ENCODE results near the gene KRT4. TPM values are rescaled to one million over a fixed set of nuclear protein-coding genes. Genes with fewer than 3 reads are reported as not detected.

Gene KRT4
- polyA plus RNA-seq (2013, experiment 1 of 2) = not detected
- not detected for polyA plus RNA-seq (2013, experiment 2 of 2)

GRCh38 chr12:52813885-52814709 is at the start of gene KRT4:
Gene KRT4 (minus strand): TSS chr12:52814116. CDS start chr12:52814058, 58 bp downstream.
- Histone ChIP-seq H3K4ac (ENCODE audit: low read length) (no peak within 1 kb of the TSS), H3K36me3 (replicated peaks in 1 of 2; ENCODE audit: control insufficient read depth in 2 of 2, insufficient read depth in 2 of 2, low read length in 2 of 2) (no peaks in the 10 kb centered on the region), H2AFZ (ENCODE audit: low read length) (no peak within 1 kb of the TSS), H3K4me2 (ENCODE audit: insufficient read depth, low read length, poor library complexity, severe bottlenecking) (no peak within 1 kb of the TSS), H3K4me1 (ENCODE audit: control insufficient read depth in 2 of 2, insufficient read depth in 1 of 2, low read depth in 1 of 2, low read length in 2 of 2) (peaks cover 0 to 10% of the 10 kb centered on the region in 2 donors), H2BK12ac (ENCODE audit: low read length) (no peak within 1 kb of the TSS), H3K9me3 (replicated peaks in 1 of 2; ENCODE audit: control insufficient read depth in 2 of 2, insufficient read depth in 1 of 2, low read depth in 1 of 2, low read length in 2 of 2) (no peaks in the 10 kb centered on the region), H3K18ac (ENCODE audit: low read length) (peak within 1 kb of the TSS; percentile 15), H3K27me3 (ENCODE audit: control insufficient read depth in 3 of 3, insufficient read depth in 3 of 3, low read depth in 1 of 3, low read length in 3 of 3) (peaks cover 0 to 8% (median 0%) of the 10 kb centered on the region in 3 experiments), H2AK5ac (ENCODE audit: low read depth, low read length) (peak within 1 kb of the TSS; percentile 45), H3K23ac (ENCODE audit: low read depth, low read length, poor library complexity) (no peak within 1 kb of the TSS), H3K27ac (replicated peaks; ENCODE audit: low read length) (no peak within 1 kb of the TSS), H3K4me3 (ENCODE audit: low read length in 2 of 2) (no peak within 1 kb of the TSS), H2BK5ac (ENCODE audit: low read length) (no peak within 1 kb of the TSS), H4K91ac (ENCODE audit: low read depth, low read length, poor library complexity) (no peak within 1 kb of the TSS), H3K14ac (ENCODE audit: low read length) (no peak within 1 kb of the TSS), H3K79me1 (ENCODE audit: low read depth, low read length) (no peaks in the 10 kb centered on the region), H2BK15ac (ENCODE audit: low read length) (peak within 1 kb of the TSS; percentile 34), H4K8ac (ENCODE audit: low read depth, low read length) (no peak within 1 kb of the TSS), H3K9ac (ENCODE audit: low read depth, low read length, poor library complexity) (no peak within 1 kb of the TSS), H2BK120ac (ENCODE audit: low read depth, low read length) (no peak within 1 kb of the TSS)
- WGBS, 2 donors (ENCODE audit: extremely low coverage in 2 of 2, insufficient read length in 2 of 2, insufficient replicate concordance in 1 of 2) = no CpG with 5 or more reads among the region's 15 CpGs
- no peak for DNase-seq (ENCODE audit: low spot score)

- H2BK15ac ChIP-seq (ENCODE audit: low read length) = peak overlapping the region; percentile 6
- H3K4me2 ChIP-seq (ENCODE audit: insufficient read depth, low read length, poor library complexity, severe bottlenecking) = no peak overlapping the region
- no peak overlapping the region for H3K14ac ChIP-seq (ENCODE audit: low read length)
- H3K79me1 ChIP-seq (ENCODE audit: low read depth, low read length) = no peaks in the 10 kb centered on the region
- H2AFZ ChIP-seq (ENCODE audit: low read length) = no peak overlapping the region
- no peak overlapping the region for H3K9ac ChIP-seq (ENCODE audit: low read depth, low read length, poor library complexity)
- H2BK120ac ChIP-seq (ENCODE audit: low read depth, low read length) = no peak overlapping the region
- H3K4ac ChIP-seq (ENCODE audit: low read length) = no peak overlapping the region
- no CpG with 5 or more reads among the region's 2 CpGs for WGBS, 2 donors (ENCODE audit: extremely low coverage in 2 of 2, insufficient read length in 2 of 2, insufficient replicate concordance in 1 of 2)
- no peak overlapping the region for H2AK5ac ChIP-seq (ENCODE audit: low read depth, low read length)
- H3K4me1 ChIP-seq (ENCODE audit: control insufficient read depth in 2 of 2, insufficient read depth in 1 of 2, low read depth in 1 of 2, low read length in 2 of 2) = peaks cover 0 to 3% of the 10 kb centered on the region in 2 donors
- H3K23ac ChIP-seq (ENCODE audit: low read depth, low read length, poor library complexity) = no peak overlapping the region
- H3K27me3 ChIP-seq (ENCODE audit: control insufficient read depth in 3 of 3, insufficient read depth in 3 of 3, low read depth in 1 of 3, low read length in 3 of 3) = no peaks in the 10 kb centered on the region
- H3K36me3 ChIP-seq (replicated peaks in 1 of 2; ENCODE audit: control insufficient read depth in 2 of 2, insufficient read depth in 2 of 2, low read length in 2 of 2) = no peaks in the 10 kb centered on the region
- H3K18ac ChIP-seq (ENCODE audit: low read length) = peak overlapping the region; percentile 18
- no peak overlapping the region for H2BK5ac ChIP-seq (ENCODE audit: low read length)
- no peaks in the 10 kb centered on the region for H3K9me3 ChIP-seq (replicated peaks in 1 of 2; ENCODE audit: control insufficient read depth in 2 of 2, insufficient read depth in 1 of 2, low read depth in 1 of 2, low read length in 2 of 2)
- no peak overlapping the region for H2BK12ac ChIP-seq (ENCODE audit: low read length)
- H3K27ac ChIP-seq (replicated peaks; ENCODE audit: low read length) = no peak overlapping the region
- H4K91ac ChIP-seq (ENCODE audit: low read depth, low read length, poor library complexity) = no peak overlapping the region
- no peak for DNase-seq (ENCODE audit: low spot score)
- no peak overlapping the region for H4K8ac ChIP-seq (ENCODE audit: low read depth, low read length)
- H3K4me3 ChIP-seq (ENCODE audit: low read length in 2 of 2) = no peak overlapping the region
Measured at GRCh38 chr12:52862023-52862422, 48.1 kb upstream of the KRT4 start.

- H2AK5ac ChIP-seq (ENCODE audit: low read depth, low read length) = no peak overlapping the region
- H3K4me1 ChIP-seq (ENCODE audit: control insufficient read depth in 2 of 2, insufficient read depth in 1 of 2, low read depth in 1 of 2, low read length in 2 of 2) = peaks cover 0 to 3% of the 10 kb centered on the region in 2 donors
- H3K79me1 ChIP-seq (ENCODE audit: low read depth, low read length) = no peaks in the 10 kb centered on the region
- no peak overlapping the region for H3K27ac ChIP-seq (replicated peaks; ENCODE audit: low read length)
- H3K9me3 ChIP-seq (replicated peaks in 1 of 2; ENCODE audit: control insufficient read depth in 2 of 2, insufficient read depth in 1 of 2, low read depth in 1 of 2, low read length in 2 of 2) = no peaks in the 10 kb centered on the region
- no peak overlapping the region for H3K4me3 ChIP-seq (ENCODE audit: low read length in 2 of 2)
- no peak overlapping the region for H3K23ac ChIP-seq (ENCODE audit: low read depth, low read length, poor library complexity)
- no peak overlapping the region for H2BK120ac ChIP-seq (ENCODE audit: low read depth, low read length)
- H2BK12ac ChIP-seq (ENCODE audit: low read length) = no peak overlapping the region
- no peaks in the 10 kb centered on the region for H3K27me3 ChIP-seq (ENCODE audit: control insufficient read depth in 3 of 3, insufficient read depth in 3 of 3, low read depth in 1 of 3, low read length in 3 of 3)
- H2BK5ac ChIP-seq (ENCODE audit: low read length) = no peak overlapping the region
- no peak overlapping the region for H3K4ac ChIP-seq (ENCODE audit: low read length)
- no CpG with 5 or more reads among the region's 7 CpGs for WGBS, 2 donors (ENCODE audit: extremely low coverage in 2 of 2, insufficient read length in 2 of 2, insufficient replicate concordance in 1 of 2)
- no peak overlapping the region for H2AFZ ChIP-seq (ENCODE audit: low read length)
- no peak overlapping the region for H3K14ac ChIP-seq (ENCODE audit: low read length)
- H4K8ac ChIP-seq (ENCODE audit: low read depth, low read length) = no peak overlapping the region
- no peak overlapping the region for H3K9ac ChIP-seq (ENCODE audit: low read depth, low read length, poor library complexity)
- no peak overlapping the region for H4K91ac ChIP-seq (ENCODE audit: low read depth, low read length, poor library complexity)
- H2BK15ac ChIP-seq (ENCODE audit: low read length) = no peak overlapping the region
- H3K18ac ChIP-seq (ENCODE audit: low read length) = no peak overlapping the region
- DNase-seq (ENCODE audit: low spot score) = no peak
- H3K36me3 ChIP-seq (replicated peaks in 1 of 2; ENCODE audit: control insufficient read depth in 2 of 2, insufficient read depth in 2 of 2, low read length in 2 of 2) = no peaks in the 10 kb centered on the region
- H3K4me2 ChIP-seq (ENCODE audit: insufficient read depth, low read length, poor library complexity, severe bottlenecking) = no peak overlapping the region
Measured at GRCh38 chr12:52861511-52861910, 47.6 kb upstream of the KRT4 start.

- whole genome bisulfite sequencing, 2 donors (ENCODE audit: extremely low coverage in 2 of 2, insufficient read length in 2 of 2, insufficient replicate concordance in 1 of 2) = no CpG with 5 or more reads among the region's 6 CpGs
- Histone ChIP-seq H3K27me3 (ENCODE audit: control insufficient read depth in 3 of 3, insufficient read depth in 3 of 3, low read depth in 1 of 3, low read length in 3 of 3) (no peaks in the 10 kb centered on the region), H4K8ac (ENCODE audit: low read depth, low read length) (no peak overlapping the region), H3K4ac (ENCODE audit: low read length) (no peak overlapping the region), H2AK5ac (ENCODE audit: low read depth, low read length) (no peak overlapping the region), H3K27ac (replicated peaks; ENCODE audit: low read length) (no peak overlapping the region), H2BK15ac (ENCODE audit: low read length) (no peak overlapping the region), H3K4me3 (ENCODE audit: low read length in 2 of 2) (no peak overlapping the region), H3K9ac (ENCODE audit: low read depth, low read length, poor library complexity) (no peak overlapping the region), H3K4me2 (ENCODE audit: insufficient read depth, low read length, poor library complexity, severe bottlenecking) (no peak overlapping the region), H2AFZ (ENCODE audit: low read length) (no peak overlapping the region), H3K4me1 (ENCODE audit: control insufficient read depth in 2 of 2, insufficient read depth in 1 of 2, low read depth in 1 of 2, low read length in 2 of 2) (peaks cover 0 to 3% of the 10 kb centered on the region in 2 donors), H3K18ac (ENCODE audit: low read length) (no peak overlapping the region), H2BK120ac (ENCODE audit: low read depth, low read length) (no peak overlapping the region), H3K14ac (ENCODE audit: low read length) (no peak overlapping the region), H2BK12ac (ENCODE audit: low read length) (no peak overlapping the region), H3K36me3 (replicated peaks in 1 of 2; ENCODE audit: control insufficient read depth in 2 of 2, insufficient read depth in 2 of 2, low read length in 2 of 2) (no peaks in the 10 kb centered on the region), H2BK5ac (ENCODE audit: low read length) (no peak overlapping the region), H3K9me3 (replicated peaks in 1 of 2; ENCODE audit: control insufficient read depth in 2 of 2, insufficient read depth in 1 of 2, low read depth in 1 of 2, low read length in 2 of 2) (no peaks in the 10 kb centered on the region), H3K79me1 (ENCODE audit: low read depth, low read length) (no peaks in the 10 kb centered on the region), H3K23ac (ENCODE audit: low read depth, low read length, poor library complexity) (no peak overlapping the region), H4K91ac (ENCODE audit: low read depth, low read length, poor library complexity) (no peak overlapping the region)
- DNase-seq (ENCODE audit: low spot score) = no peak
Measured at GRCh38 chr12:52860102-52860823, 46.3 kb upstream of the KRT4 start.
